Measurements from ENCODE around the gene LRMDA.

- TF ChIP-seq CTCF (IDR thresholded peaks at IDR 0.05) (no peak), POLR2A (IDR thresholded peaks at IDR 0.05) (no peak)
Measured at GRCh38 chr10:75995041-75995430, 563.6 kb downstream of the LRMDA start.
